Measurements from ENCODE around the gene RNF157. TPM values are rescaled to one million over a fixed set of nuclear protein-coding genes. Genes with fewer than 3 reads are reported as not detected.
A peak's percentile ranks its signal among the peaks of the same experiment; 100 is the strongest.

The RNF157 gene
- total RNA-seq, 3 donors from 2014 or later: 11.6 to 45.8 (median 17.5) TPM

GRCh38 chr17:76278268-76278908 lies 38.1 kb upstream of the RNF157 start:
- H3K36me3 ChIP-seq (ENCODE audit: low read depth): no peaks in the 10 kb centered on the region
- no peak overlapping the region for H3K4me3 ChIP-seq
- H3K9me3 ChIP-seq: no peaks in the 10 kb centered on the region
- intact Hi-C loops (cut with DNase I, micrococcal nuclease): loop anchor here (5.0 to 10.0 kb wide), 2 partner anchors 94 to 156 kb away; no protein-coding TSS in a partner anchor
- DNase-seq (peak in 1 of 3 donors; percentile 46), ATAC-seq (no peak)
- TF ChIP-seq CTCF (IDR thresholded peaks at IDR 0.05): no peak
- peaks cover 9% of the 10 kb centered on the region for H3K4me1 ChIP-seq (ENCODE audit: low read depth)

- Histone ChIP-seq H3K36me3 (ENCODE audit: low read depth) (no peaks in the 10 kb centered on the region), H3K4me1 (ENCODE audit: low read depth) (peaks cover 10% of the 10 kb centered on the region), H3K9me3 (no peaks in the 10 kb centered on the region), H3K4me3 (no peak overlapping the region)
- DNase-seq (peak in 1 of 3 donors; percentile 51), ATAC-seq (no peak)
- intact Hi-C loops (cut with DNase I, micrococcal nuclease): loop anchor here (5.0 to 10.0 kb wide), 2 partner anchors 93 to 155 kb away; no protein-coding TSS in a partner anchor
- TF ChIP-seq CTCF (IDR thresholded peaks at IDR 0.05): no peak
These were observed 37.3 kb upstream of the RNF157 start for GRCh38 chr17:76277300-76278267.

GRCh38 chr17:76276461-76277299 lies 36.4 kb upstream of the RNF157 start:
- peaks cover 19% of the 10 kb centered on the region for H3K4me1 ChIP-seq (ENCODE audit: low read depth)
- no peaks in the 10 kb centered on the region for H3K36me3 ChIP-seq (ENCODE audit: low read depth)
- intact Hi-C loops (cut with DNase I, micrococcal nuclease): loop anchor here (5.0 to 10.0 kb wide), 2 partner anchors 92 to 154 kb away; no protein-coding TSS in a partner anchor
- DNase-seq: no peak
- no peak overlapping the region for H3K4me3 ChIP-seq
- TF ChIP-seq CTCF (IDR thresholded peaks at IDR 0.05): no peak
- H3K9me3 ChIP-seq: no peaks in the 10 kb centered on the region
- ATAC-seq: no peak

- Histone ChIP-seq H3K9me3 (no peaks in the 10 kb centered on the region), H3K4me1 (ENCODE audit: low read depth) (peaks cover 25% of the 10 kb centered on the region), H3K36me3 (ENCODE audit: low read depth) (no peaks in the 10 kb centered on the region), H3K4me3 (no peak overlapping the region)
- intact Hi-C loops (cut with DNase I, micrococcal nuclease): loop anchor here (5.0 to 10.0 kb wide), 2 partner anchors 91 to 154 kb away; no protein-coding TSS in a partner anchor
- no peak for TF ChIP-seq CTCF (IDR thresholded peaks at IDR 0.05)
- DNase-seq (no peak), ATAC-seq (no peak)
These were observed 35.8 kb upstream of the RNF157 start for GRCh38 chr17:76276069-76276431.

Measured in mucosa of descending colon (tissue), 3 donors.